Glutamatergic neuron (in vitro differentiated cells): Measurements from ENCODE around the gene ENTREP3. TPM values are rescaled to one million over a fixed set of nuclear protein-coding genes. Genes with fewer than 3 reads are reported as not detected.
"Not testable (repeated sequence)": the region's sequence is repeated elsewhere in the genome, so short reads cannot be mapped to it uniquely, and the experiment has no call there.

Source experiments
- DNase-seq: peaks from one replicate; pipeline ENCODE4 v3.0.0; 2022
- H3K27ac Mint-ChIP-seq: one replicate; pipeline ENCODE4 v1.8.0; 2020; ENCODE audit warnings: mild to moderate bottlenecking, mixed read lengths, inconsistent platforms; ENCODE audit not compliant: unreplicated experiment
- H3K27me3 Mint-ChIP-seq: one replicate; pipeline ENCODE4 v1.8.0; 2020; ENCODE audit warnings: mild to moderate bottlenecking, moderate library complexity, mixed read lengths, inconsistent platforms; ENCODE audit not compliant: unreplicated experiment
- H3K36me3 Mint-ChIP-seq: one replicate; pipeline ENCODE4 v1.8.0; 2020; ENCODE audit warnings: mild to moderate bottlenecking, mixed read lengths, inconsistent platforms; ENCODE audit not compliant: unreplicated experiment
- H3K4me1 Mint-ChIP-seq: one replicate; pipeline ENCODE4 v1.8.0; 2020; ENCODE audit warnings: mild to moderate bottlenecking, low read depth, mixed read lengths, inconsistent platforms; ENCODE audit not compliant: unreplicated experiment
- H3K4me3 Mint-ChIP-seq: one replicate; pipeline ENCODE4 v1.8.0; 2020; ENCODE audit warnings: mild to moderate bottlenecking, mixed read lengths, inconsistent platforms; ENCODE audit not compliant: unreplicated experiment
- H3K9me3 Mint-ChIP-seq: one replicate; pipeline ENCODE4 v1.8.0; 2020; ENCODE audit warnings: mild to moderate bottlenecking, moderate library complexity, mixed read lengths, inconsistent platforms; ENCODE audit not compliant: unreplicated experiment
- total RNA-seq: library from RNA; stranded (reverse); fragmentation: NEBNext Ultra II Directional; extraction: Animal tissue kit (Norgen Biotek cat#: 25700); gene quantifications from one replicate; pipeline ENCODE4 v1.2.1, GENCODE V29; 2021; ENCODE audit not compliant: unreplicated experiment
- TF ChIP-seq, protein P1 (sequence below): fragments of 200-600 bp; sonication (generic); IDR thresholded peaks from one replicate; pipeline ENCODE4 v1.5.0; 2021; ENCODE audit not compliant: partially characterized antibody, unreplicated experiment

Gene ENTREP3
- total RNA-seq, 1 donor from 2014 or later = 51.2 TPM

DNA sequence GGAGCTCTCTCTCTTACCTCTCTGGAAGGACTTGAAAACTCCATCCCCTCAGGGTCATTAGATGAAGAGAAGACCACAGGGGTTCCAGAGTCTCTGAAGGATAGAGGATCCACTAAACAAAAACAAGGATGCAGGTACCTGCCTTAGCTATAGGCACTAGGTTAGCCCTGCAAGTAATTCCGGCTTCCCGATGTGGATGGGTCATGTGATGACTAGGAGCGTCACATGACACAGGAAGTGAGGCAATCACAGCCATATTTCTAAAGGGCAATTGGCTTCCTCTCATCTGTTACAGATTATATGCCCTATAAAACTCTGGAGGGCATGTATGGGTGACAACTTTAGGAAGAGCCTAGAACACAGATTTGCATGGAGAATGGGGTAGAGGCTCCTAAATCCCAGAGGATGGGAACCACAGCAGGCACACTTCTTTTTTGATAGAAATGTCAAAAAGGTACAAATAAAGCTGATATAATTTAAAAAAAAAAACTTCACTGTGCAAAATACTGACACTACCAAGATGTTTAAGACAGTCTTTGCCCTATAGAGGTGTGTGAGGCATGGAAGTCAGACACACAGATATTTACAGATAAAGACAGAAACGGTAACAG, 14.1 kb downstream of the ENTREP3 start:
- Mint-ChIP-seq H3K9me3 (peaks cover 11% of the 10 kb centered on the region), H3K36me3 (peaks cover 3% of the 10 kb centered on the region), H3K4me1 (peaks cover 14% of the 10 kb centered on the region), H3K27me3 (peaks cover 11% of the 10 kb centered on the region), H3K27ac (peak overlapping the region; percentile 81), H3K4me3 (peak overlapping the region; percentile 86)
- peak; percentile 59 for DNase-seq
- TF ChIP-seq, protein P1, sequence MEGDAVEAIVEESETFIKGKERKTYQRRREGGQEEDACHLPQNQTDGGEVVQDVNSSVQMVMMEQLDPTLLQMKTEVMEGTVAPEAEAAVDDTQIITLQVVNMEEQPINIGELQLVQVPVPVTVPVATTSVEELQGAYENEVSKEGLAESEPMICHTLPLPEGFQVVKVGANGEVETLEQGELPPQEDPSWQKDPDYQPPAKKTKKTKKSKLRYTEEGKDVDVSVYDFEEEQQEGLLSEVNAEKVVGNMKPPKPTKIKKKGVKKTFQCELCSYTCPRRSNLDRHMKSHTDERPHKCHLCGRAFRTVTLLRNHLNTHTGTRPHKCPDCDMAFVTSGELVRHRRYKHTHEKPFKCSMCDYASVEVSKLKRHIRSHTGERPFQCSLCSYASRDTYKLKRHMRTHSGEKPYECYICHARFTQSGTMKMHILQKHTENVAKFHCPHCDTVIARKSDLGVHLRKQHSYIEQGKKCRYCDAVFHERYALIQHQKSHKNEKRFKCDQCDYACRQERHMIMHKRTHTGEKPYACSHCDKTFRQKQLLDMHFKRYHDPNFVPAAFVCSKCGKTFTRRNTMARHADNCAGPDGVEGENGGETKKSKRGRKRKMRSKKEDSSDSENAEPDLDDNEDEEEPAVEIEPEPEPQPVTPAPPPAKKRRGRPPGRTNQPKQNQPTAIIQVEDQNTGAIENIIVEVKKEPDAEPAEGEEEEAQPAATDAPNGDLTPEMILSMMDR = no peak

GRCh38 chr1:155236451-155236850, 18.8 kb downstream of the ENTREP3 start:
- H3K36me3 Mint-ChIP-seq = no peaks in the 10 kb centered on the region
- no peak for DNase-seq
- no peak overlapping the region for H3K4me3 Mint-ChIP-seq
- H3K4me1 Mint-ChIP-seq = peaks cover 4% of the 10 kb centered on the region
- no peaks in the 10 kb centered on the region for H3K27me3 Mint-ChIP-seq
- no peaks in the 10 kb centered on the region for H3K9me3 Mint-ChIP-seq
- H3K27ac Mint-ChIP-seq = no peak overlapping the region
- TF ChIP-seq, protein P1 = no peak

- DNase-seq, H3K36me3 Mint-ChIP-seq, H3K27me3 Mint-ChIP-seq, H3K4me1 Mint-ChIP-seq, H3K27ac Mint-ChIP-seq, H3K4me3 Mint-ChIP-seq, H3K9me3 Mint-ChIP-seq: not testable (repeated sequence)
These were observed 19.9 kb downstream of the ENTREP3 start for GRCh38 chr1:155235375-155235774.

- H3K9me3 Mint-ChIP-seq, H3K27ac Mint-ChIP-seq, DNase-seq, H3K36me3 Mint-ChIP-seq, H3K4me1 Mint-ChIP-seq, H3K4me3 Mint-ChIP-seq: not testable (repeated sequence)
- H3K27me3 Mint-ChIP-seq = peaks cover 12% of the 10 kb centered on the region
These were observed 21.8 kb downstream of the ENTREP3 start for GRCh38 chr1:155233502-155233901.

GRCh38 chr1:155232001-155232978, 23.0 kb downstream of the ENTREP3 start:
- not testable (repeated sequence) for DNase-seq, H3K4me3 Mint-ChIP-seq, H3K4me1 Mint-ChIP-seq, H3K36me3 Mint-ChIP-seq, H3K9me3 Mint-ChIP-seq
- Mint-ChIP-seq H3K27me3 (peaks cover 13% of the 10 kb centered on the region), H3K27ac (peak overlapping the region; percentile 8)

- not testable (repeated sequence) for DNase-seq, H3K27ac Mint-ChIP-seq, H3K36me3 Mint-ChIP-seq, H3K4me1 Mint-ChIP-seq
- Mint-ChIP-seq H3K27me3 (peaks cover 13% of the 10 kb centered on the region), H3K9me3 (peaks cover 15% of the 10 kb centered on the region), H3K4me3 (peak overlapping the region; percentile 42)
These were observed 24.0 kb downstream of the ENTREP3 start for GRCh38 chr1:155231302-155231701.

- H3K36me3 Mint-ChIP-seq = no peaks in the 10 kb centered on the region
- peak overlapping the region; percentile 99 for H3K27ac Mint-ChIP-seq
- peaks cover 9% of the 10 kb centered on the region for H3K4me1 Mint-ChIP-seq
- peaks cover 16% of the 10 kb centered on the region for H3K27me3 Mint-ChIP-seq
- TF ChIP-seq, protein P1 = no peak
- peaks cover 19% of the 10 kb centered on the region for H3K9me3 Mint-ChIP-seq
- no peak for DNase-seq
- H3K4me3 Mint-ChIP-seq = peak overlapping the region; percentile 96
These were observed 27.2 kb downstream of the ENTREP3 start for GRCh38 chr1:155228096-155228427.
